Limb (tissue), 2 donors: ENCODE data around the gene CHRD.

Experiments
- DNase-seq, 2 donors: peaks; one replicate each; pipeline ENCODE4 v3.0.0-alpha.2; 2016; ENCODE audit errors: extremely low spot score in 2 of 2

The CHRD gene

DNA sequence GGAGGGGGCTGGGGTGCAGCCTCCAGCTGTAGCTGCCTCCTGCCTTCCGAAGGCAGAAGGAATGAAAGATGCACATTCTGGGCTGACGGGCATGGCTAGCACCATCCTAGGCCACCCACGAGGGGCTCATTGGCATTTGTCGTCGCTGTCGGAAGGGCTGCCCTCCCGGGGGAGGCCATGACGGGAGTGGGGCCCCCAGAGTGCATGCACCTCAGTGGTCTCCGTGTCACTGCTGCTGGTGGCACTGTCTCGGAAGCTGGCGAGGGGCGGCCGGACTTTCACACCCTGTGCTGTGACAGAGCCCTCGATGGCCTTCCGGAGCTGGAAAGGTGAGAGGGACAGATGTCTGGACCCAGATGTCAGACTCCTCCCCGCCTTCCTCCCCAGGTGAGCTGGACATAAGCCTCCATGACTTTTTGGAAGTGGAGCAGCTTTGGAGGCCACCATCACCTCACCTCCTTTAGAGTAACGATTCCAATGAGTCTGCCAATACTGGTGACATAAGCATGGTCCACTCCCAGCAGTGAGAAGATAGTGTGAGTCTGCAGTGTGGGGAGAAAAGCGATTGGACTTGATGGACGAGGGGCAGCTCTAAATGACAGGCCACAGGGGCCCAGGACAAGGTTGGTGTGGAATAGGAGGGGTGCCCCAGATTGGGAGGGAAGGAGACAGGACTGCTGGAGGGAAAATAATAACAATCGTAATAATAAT, 33.2 kb upstream of the CHRD start:
- DNase-seq = no peak

DNA sequence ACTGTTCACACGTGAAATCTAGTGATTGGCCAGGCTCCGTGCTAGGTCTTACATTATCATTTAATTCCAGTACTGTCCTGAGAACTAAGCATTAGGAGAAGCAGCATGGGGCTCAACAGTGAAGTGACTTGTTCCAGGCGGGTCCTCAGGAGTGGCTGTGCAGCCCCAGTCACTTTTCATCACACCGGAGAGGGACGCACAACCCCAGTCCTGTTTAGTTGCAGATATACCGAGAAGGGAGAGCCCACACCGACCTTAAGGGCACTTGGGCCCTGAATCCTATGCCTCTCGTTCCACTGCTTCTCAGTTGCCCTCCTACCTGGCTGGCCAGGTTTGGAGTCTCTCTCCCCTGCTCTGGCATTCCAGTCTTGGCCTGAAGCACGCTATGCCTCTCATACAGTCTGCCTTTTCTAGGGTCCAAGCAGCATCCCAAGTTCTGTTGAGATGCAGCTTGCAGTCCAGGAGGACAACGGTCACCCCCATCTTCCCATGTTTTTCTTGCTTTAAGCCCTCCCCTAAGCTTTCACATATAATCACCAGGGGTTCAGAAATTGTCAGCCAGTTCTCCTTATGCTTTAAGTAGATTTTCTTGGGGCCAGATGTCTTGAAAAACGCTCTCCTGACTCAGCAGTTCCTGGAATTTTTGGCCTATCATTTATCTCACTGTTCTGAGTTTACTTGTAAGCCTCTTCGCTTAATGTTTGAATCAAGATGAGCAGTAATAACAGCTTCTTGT, 32.4 kb upstream of the CHRD start:
- DNase-seq = no peak

DNA sequence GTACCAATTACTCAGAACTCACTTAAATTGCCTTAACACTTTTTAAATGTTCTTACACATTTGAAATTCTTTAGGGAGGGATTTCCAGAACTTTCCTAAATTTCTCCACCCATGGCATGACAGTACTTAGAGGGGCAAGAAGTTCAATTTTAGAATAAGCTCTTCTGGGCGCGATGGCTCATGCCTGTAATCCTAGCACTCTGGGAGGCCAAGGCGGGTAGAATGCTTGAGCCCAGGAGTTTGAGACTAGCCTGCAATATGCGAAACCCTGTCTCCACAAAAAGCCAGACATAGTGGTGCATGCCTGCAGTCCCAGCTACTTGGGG, 31.8 kb upstream of the CHRD start:
- no peak for DNase-seq

DNA sequence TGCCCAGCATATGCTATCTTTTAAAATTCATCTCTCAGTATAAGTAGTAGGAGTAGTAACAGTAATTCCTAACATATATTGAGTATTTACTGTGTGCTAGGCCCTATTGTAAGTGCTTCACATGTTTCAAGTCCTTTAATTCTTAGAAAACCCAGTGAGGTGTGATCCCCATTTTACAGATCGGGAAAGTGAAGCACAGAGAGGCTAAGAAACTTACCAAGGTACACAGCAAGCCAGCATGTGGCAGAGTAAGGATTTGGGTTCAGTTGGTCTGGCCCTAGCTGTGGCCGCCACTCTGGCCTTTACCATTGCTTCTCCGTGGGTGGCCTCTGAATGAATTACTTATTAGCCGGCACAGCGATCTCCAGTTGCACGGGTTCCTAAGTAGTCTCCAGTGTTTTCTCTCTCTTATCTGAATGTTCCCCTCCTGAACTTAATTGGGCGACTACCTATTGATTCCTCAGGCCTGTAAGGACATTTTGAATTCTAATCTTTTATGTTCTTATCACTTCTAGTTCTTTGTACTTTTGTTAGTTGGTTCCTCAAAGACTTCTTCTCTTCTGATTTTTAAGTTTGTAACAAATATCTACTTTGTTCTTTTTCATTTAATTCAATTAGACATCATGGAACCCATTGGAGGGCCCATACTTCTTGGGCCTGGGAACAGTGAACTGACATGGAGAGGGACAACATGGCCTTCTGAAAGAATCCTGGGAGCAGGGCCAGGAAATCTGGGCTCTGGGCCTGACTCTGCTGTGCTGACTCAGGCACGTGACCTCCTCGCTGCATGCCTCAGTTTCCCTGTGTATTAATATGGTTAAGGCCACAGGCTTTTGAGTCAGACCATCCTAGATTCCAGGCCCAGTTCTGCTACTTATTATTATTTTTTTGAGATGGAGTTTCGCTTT, 30.0 kb upstream of the CHRD start:
- DNase-seq = no peak

DNA sequence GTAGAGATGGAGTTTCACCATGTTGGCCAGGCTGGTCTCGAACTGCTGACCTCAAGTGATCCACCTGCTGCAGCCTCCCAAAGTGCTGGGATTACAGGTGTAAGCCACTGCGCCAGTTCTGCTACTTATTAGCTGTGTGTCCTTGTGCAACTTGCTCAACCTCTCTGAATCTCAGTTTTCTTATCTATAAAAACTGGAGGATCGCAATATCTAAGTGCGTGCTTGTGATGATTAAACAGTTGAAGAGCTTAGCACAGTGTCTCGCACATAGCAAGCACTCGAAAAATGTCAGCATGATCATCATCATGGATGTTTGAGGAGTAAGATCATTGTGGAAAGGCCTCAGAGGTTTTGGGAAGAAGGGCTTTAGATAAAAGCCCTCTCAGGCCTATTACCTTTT, 29.2 kb upstream of the CHRD start:
- no peak for DNase-seq

DNA sequence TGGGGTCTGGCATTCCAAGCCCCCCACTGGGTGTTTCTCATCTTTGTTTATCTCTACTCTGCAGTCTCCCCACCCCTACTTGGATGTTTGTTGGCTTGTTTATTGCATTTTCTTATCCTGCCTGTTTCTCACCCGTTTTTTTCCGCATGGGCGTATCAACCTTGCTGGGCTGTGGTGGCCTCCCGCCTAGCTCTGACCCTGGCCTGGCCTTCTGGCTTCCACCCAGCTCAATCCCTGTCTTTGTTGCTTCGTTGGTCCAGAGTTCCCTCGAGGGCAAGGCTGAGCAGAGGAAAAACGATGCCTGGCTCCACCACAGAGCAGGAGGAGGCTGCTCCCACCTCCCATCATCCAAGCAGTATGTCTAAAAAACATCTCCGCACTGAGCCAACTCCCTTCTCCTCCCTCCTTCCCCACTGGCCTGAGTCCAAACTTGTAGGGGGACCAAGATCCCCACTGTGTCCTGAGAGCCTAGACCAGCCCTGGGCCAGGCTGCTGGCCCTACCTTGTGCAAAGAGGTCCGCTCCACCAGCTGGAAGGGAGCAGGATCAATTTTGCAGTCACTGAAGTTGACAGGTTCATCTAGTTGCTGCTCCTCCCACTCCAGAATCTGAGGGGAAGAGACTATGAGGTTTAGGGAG, 28.2 kb upstream of the CHRD start:
- no peak for DNase-seq

DNA sequence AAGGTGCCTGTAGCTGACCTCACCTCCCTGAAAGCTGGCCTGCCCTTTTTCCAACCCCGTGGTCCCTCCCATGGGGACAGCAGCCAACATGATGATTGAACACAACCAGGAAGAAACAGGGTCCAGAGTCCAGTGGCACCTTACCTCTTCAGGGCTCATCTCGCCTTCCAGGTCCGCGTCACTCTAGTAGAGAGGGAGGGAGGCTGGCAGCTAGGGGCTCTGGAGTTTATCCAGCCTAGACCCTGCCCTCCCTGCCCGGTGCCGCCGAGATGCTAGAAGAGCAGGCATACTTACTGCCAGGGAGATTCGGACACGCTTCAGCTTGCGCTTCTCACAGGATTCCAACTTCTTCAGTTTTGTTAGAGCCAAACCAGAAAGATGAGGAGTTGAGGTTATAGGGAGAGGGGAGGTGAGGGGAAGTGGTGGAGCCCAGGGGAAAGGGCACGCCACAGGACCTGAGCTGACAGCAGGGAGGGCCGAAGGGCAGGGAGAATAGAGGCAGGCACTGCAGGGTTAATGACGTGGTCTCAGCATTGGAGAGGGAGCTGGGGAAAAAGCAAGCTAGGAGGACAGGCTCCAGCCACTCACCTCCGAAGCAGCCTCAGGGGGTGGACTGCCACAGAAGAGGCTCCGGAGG, 27.6 kb upstream of the CHRD start:
- no peak for DNase-seq

DNA sequence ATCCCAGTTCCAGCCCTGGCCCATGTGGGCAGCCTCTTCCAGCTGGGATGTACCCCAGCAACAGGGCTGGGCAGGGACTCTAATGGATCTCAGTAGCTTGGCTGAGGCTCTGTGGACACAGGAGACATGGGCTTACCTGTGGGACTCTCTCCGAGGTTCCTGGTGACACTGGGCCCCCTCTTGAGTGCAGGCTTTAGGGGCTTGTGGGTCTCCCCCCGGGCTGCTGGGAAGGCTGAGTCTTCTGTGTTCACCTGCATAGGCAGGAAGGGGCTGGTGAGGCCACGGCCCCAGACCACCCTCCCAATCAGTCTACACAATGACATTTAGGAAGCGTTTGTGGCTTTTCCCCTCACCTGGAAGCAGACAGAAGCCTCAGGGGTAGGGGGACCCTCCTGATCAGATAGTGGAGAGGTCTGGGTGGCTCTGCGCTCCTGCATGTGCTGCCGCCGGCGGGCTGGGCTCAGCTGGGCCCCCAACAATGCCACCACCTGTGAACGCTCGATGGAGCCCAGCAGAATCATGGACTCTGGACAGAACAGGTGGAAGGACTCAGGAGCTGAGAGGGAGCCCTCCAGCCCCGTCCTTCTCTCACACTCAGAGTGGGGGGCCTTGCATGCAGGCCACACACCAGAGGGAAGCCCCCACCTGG, 26.8 kb upstream of the CHRD start:
- DNase-seq = no peak

DNA sequence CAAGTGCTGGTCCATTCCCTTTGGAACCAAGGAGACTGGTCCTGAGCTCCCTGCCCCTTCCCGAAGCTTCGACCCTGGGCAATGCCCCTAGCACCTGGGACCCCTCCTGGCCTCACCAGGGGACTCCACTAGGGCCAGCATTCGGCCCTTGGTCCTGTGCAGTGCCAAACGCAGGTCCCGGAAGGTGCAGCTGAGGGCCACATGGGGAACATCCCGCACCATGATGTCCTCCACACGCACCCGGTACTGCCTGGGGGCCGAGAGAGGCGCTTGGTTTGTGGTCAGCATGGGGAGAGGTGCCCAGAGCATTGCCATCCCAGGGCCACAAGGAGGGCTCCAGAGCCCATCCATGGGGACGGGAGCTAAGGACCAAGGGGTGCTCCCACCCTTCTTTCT, 26.3 kb upstream of the CHRD start:
- no peak for DNase-seq

DNA sequence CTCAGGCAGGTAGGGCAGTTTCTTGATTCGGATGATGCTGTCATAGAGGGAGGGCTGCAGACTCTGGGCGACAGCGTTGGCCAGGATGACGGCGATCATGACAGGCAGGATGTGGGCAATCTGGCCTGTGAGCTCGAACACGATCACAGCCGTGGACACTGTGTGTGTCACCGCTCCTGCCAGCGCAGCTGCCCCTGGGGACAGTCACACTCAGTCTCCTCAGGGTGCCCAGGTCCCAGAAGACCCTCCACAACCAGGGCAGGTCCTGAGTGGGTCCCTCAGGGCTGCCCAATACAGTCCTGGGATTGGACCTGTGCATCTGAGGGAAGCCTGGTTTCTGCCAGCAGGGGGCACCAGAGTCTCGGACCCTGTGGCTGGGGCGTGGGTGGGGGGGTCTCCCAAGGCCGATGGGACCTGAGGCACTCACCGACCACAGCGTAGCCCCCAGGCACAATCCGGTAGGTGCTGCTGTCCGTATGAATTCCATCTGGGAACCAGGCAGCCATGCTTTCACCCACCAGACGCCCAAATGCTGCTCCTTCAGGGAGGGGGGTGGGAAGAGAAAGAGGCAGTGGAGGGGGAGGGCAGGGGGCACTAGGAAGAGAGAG, 25.6 kb upstream of the CHRD start:
- peak in 1 of 2 donors; percentile 75 for DNase-seq

DNA sequence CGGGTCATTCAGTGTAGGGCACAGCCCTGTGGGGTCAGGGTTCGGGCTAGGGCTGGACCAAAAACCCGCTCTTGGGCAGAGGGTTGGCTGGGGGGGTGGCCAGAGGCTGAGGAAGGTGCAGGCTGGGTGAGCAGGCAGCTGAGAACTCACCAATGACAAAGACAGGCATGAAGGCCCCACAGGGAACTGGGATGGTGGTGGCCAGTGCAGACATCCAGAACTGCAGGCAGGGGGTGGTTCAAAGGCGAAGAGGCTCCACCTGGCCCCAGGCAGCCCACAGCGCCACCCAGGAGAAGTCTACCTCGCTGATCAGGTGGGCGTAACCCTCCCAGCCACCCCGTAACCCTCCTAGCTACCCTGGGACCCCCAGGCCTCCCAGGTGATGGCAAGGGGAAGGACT, 25.1 kb upstream of the CHRD start:
- no peak for DNase-seq

DNA sequence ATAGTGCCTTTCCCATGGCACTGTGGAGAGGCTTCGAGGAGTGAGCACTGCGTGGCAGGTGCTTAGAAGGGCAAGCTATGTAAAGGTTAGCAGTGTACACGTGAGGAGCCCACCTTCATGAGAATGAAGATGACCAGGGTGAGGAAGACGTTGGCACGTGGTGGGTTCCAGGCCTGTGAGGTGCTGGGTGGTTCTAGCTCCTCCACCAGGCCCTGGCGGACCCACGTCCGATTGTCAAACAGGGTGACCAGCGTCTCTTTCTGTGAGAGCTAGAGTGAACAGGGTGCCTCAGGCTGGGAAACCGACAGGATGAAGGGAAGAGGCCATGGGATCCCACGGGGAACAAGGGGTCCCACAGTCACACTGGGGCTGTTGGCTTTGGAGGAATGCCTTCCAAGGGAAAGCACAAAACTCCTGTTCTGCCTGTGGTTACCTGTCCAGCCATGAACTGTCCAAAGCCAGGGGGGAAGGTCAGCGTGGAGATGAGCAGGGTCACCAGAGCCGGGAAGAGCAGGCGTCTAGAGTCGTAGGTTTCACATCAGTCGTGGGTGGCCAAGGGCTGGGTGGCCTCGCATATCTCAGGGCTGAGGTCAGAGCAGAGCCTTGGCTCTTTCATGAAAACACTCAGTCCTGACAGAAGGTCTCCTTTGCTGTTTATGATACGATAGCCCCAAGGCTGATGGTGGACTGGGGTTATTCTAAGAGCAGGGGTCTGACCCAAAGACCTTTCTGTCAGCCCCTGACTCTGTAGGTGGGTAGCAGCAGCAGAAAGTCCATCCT, 24.4 kb upstream of the CHRD start:
- no peak for DNase-seq

DNA sequence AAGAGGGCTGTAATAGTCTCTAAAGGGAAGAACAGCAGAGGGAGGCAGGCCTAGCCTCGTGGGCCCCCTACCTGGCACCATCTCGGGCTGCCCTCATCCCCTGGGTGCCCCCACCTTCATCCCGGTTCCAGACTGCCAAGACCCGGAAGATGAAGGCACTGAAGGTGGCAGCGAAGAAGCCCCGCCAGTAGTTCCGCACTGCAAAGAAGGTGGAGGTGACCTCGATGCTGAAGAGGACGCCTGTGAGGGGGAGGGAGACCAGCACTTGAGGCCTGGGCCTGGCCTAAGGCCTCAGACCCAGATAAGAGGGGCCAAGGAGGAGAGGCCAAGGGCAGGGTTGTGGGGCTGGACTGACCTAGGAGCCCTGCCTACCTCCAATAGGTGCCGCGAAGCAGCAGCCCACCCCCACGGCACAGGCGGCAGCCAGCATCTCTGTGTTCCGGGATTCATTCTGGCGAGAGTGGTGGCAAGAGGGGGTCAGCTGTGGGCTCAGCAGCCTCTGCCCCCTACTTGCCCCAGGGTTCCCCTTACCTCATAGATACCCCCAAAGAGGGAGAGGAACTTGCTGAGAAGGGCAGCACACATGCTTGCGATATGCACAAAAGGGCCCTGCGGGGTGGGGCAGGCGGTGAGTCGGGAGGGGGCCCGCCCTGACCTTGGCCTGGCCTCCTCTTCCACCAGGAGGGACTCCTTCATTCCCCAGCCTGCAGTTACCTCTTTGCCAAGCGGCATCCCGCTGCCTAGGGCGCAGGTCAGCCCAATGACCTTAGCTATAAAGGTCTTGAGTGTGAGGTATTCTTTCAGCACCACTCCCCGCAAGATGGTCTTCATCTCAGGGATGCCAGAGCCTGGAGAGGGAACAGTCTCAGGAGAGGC, 22.4 kb upstream of the CHRD start:
- no peak for DNase-seq

DNA sequence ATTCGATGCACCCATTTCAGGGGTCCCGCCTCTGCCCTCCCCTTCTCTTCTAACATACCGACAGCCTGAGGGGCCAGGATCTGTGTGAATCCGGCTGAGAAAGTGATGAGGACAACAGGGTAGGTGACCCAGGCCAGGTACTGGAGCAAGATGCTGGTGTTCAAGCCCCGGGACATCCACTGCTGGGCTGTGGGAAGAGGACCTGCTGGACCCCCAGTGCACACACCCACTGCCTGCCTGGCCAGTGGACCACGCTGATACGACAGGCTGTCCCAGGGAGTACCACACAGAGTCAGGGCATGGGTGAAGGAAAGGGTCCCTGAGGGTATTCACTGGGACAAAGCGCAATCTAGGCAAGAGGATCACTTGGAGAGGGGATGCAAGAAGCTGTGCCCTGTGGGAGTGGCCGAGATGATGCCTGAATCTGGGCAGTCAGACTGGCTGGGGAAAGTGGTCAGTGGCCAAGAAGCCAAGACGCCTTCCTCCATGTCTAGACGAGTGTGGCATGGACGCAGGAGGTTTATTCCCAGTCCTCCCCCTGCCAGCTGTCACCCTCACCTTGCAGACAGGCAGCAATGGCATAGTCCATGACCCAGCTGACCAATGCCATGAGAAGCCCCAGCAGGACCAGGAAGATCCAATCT, 21.6 kb upstream of the CHRD start:
- DNase-seq = no peak

DNA sequence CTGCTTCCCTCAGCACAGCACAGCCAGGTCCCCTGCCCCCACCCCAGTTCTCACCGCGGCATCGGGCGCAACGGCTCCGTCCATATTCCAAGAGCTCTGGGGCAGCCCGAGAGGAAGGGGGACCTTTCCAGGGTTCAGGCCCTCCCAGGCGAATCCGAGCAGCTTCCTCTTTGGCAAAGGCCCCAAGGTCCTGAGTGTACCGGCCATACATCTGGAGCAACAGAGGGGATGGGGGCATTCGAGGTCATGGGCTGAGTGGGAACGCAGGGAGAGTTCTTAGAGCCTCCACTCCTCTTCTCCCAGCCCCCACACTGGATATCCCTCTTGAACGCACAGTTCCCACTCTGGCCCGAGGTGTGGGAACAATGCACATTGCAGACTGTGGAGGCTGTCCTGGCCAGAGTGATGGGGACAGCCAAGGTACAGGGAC, 20.9 kb upstream of the CHRD start:
- DNase-seq = no peak

DNA sequence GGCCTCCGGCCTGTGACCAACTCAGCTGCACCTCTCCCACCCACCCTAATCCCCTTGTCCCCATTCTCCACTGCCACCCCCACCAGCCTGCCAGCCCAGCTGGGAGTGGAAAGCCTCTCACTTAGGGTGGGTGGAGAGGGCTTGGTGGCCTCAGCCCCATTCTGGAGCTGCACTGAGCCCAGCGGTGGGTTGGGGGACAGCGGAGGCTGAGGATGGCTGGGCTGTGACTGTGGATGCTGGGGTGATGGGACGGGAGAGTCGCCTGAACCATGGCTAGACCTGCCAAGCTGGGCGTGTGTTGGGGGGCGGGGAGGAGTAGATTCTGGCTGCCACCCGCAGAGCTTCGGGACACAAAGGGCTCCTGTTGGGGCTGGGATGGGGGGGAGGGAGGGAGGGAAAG, 20.2 kb upstream of the CHRD start:
- peak in 1 of 2 donors; percentile 41 for DNase-seq

DNA sequence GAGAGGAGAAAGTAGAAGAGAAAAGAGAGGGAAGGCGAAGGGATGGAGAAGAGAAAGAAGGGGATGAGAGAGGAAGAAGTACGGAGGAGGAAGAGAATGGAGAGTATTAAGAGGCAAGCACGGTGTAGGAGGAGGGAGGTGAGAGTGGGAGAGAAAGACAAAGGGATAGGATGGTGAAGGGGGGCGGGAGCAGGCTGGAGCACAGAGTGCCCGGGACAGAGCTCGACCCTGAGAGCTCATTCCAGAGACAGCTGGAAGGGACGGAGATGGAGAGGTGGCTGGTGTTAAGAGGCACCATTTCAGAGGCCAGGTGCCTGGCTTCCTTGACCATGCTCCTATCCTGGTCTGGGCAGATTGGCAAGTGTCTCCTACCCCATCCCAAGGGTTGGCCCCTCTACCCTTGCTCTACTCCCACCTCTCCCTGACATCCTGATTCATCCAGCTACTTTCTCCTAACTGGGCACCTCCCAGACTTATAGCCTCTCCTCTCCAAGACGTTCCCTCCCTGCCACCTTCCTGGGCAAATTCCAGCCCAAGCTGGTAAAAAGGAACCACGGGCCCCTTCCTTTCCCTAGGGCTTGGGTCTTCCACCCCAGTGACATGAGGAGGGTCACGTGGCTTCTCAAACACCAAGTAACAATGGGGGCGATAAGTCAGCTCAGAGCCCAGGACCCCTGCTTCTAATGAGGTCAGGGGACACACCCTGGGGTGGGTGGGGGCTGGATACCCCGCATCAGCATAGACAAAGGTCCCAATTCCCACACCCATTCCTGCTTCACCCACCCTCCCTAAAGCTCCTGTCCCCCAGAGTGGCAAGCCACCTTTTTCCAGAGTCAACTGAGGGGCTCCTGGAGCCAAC, 19.6 kb upstream of the CHRD start:
- peak in 1 of 2 donors; percentile 34 for DNase-seq
